A673 (cell line): ENCODE measurements around the gene IKZF3. TPM values are rescaled to one million over a fixed set of nuclear protein-coding genes. Genes with fewer than 3 reads are reported as not detected.

ENCODE experiments used
- BruUV-seq: library from RNA; stranded (reverse); fragments of 400-500 nt; replicated peaks from 2 replicates; lab custom pipeline; 2021; lab: Mats Ljungman, UMichigan
- CTCF ChIA-PET: fragments of 300-600 bp; sonication (Branson Sonifier 250); formaldehyde crosslinking; loops from one replicate; lab custom pipeline; 2022; ENCODE audit warnings: antibody characterized with exemption; lab: Charles Lee
- POLR2A ChIA-PET: fragments of 300-600 bp; sonication (Branson Sonifier 250); formaldehyde crosslinking; loops from one replicate; lab custom pipeline; 2022; ENCODE audit warnings: antibody characterized with exemption; ENCODE audit not compliant: low non-redundant PET; lab: Charles Lee
- DNase-seq: peaks from one replicate; pipeline ENCODE4 v3.0.0-alpha.2; 2015; ENCODE audit warnings: low spot score
- H3K27ac ChIP-seq: fragments of 200-600 bp; sonication (generic); 2 replicates; pipeline ENCODE4 v1.5.1; 2016; ENCODE audit warnings: mixed run types, low read depth, mild to moderate bottlenecking, mixed read lengths, antibody characterized with exemption, low read length; ENCODE audit not compliant: poor library complexity, severe bottlenecking
- H3K27me3 ChIP-seq: fragments of 200-600 bp; sonication (generic); replicated peaks from 2 replicates; pipeline ENCODE4 v1.6.1; 2017; ENCODE audit warnings: mixed run types, low read depth, mild to moderate bottlenecking, mixed read lengths, antibody characterized with exemption, low read length; ENCODE audit not compliant: insufficient read depth, poor library complexity
- H3K36me3 ChIP-seq: fragments of 200-600 bp; sonication (generic); 2 replicates; pipeline ENCODE4 v1.6.1; 2016; ENCODE audit warnings: mixed run types, mild to moderate bottlenecking, mixed read lengths, antibody characterized with exemption, low read length; ENCODE audit not compliant: insufficient read depth, poor library complexity, severe bottlenecking
- H3K4me1 ChIP-seq: fragments of 200-600 bp; sonication (generic); 2 replicates; pipeline ENCODE4 v1.6.1; 2017; ENCODE audit warnings: mixed run types, mild to moderate bottlenecking, mixed read lengths, antibody characterized with exemption, low read length; ENCODE audit not compliant: insufficient read depth, poor library complexity, severe bottlenecking
- H3K4me3 ChIP-seq: fragments of 200-600 bp; sonication (generic); 2 replicates; pipeline ENCODE4 v1.5.1; 2016; ENCODE audit warnings: low read depth, mixed run types, mild to moderate bottlenecking, mixed read lengths, low read length; ENCODE audit not compliant: poor library complexity, severe bottlenecking
- H3K9me3 ChIP-seq: fragments of 200-600 bp; sonication (generic); 2 replicates; pipeline ENCODE4 v1.6.1; 2016; ENCODE audit warnings: mixed run types, low read depth, mild to moderate bottlenecking, mixed read lengths, antibody characterized with exemption, low read length; ENCODE audit not compliant: poor library complexity, severe bottlenecking
- CTCF ChIP-seq: fragments of 300-800, 200-600 bp; sonication (generic); conservative IDR thresholded peaks from 2 replicates; pipeline ENCODE4 v1.5.1; 2017; ENCODE audit warnings: low read depth, mild to moderate bottlenecking, antibody characterized with exemption, low read length, moderate library complexity, mixed read lengths
- EZH2 ChIP-seq: fragments of 200-600 bp; sonication (generic); IDR thresholded peaks from 2 replicates; pipeline ENCODE4 v1.6.1; 2017; ENCODE audit warnings: borderline replicate concordance, low read depth, mild to moderate bottlenecking, mixed read lengths, antibody characterized with exemption, low read length; ENCODE audit not compliant: poor library complexity, severe bottlenecking
- intact Hi-C: fragments of 100-400 bp; cut with micrococcal nuclease; formaldehyde crosslinking; loops from one replicate; pipeline ENCODE4 v1.10.0; 2022; ENCODE audit not compliant: unreplicated experiment
- total RNA-seq: library from RNA; stranded (reverse); gene quantifications from 2 replicates; pipeline ENCODE4 v1.2.3, GENCODE V29; 2021

Gene IKZF3
- total RNA-seq, 1 experiment from 2014 or later = not detected

GRCh38 chr17:39826334-39826733, 37.8 kb downstream of the IKZF3 start:
- no peaks in the 10 kb centered on the region for H3K27me3 ChIP-seq
- TF ChIP-seq CTCF = no peak
- no peak for TF ChIP-seq EZH2
- no peaks in the 10 kb centered on the region for H3K9me3 ChIP-seq
- ChIA-PET CTCF (no interaction called here), POLR2A (no interaction called here)
- no peak for DNase-seq
- intact Hi-C loops = no loop called here
- H3K27ac ChIP-seq = no peak overlapping the region
- no TSS peak for BruUV-seq
- H3K36me3 ChIP-seq = no peaks in the 10 kb centered on the region
- no peaks in the 10 kb centered on the region for H3K4me1 ChIP-seq
- no peak overlapping the region for H3K4me3 ChIP-seq

GRCh38 chr17:39823407-39824054, 40.6 kb downstream of the IKZF3 start:
- no peak for TF ChIP-seq EZH2
- TF ChIP-seq CTCF = no peak
- CTCF ChIA-PET = no interaction called here
- Histone ChIP-seq H3K4me1 (no peaks in the 10 kb centered on the region), H3K27me3 (no peaks in the 10 kb centered on the region), H3K36me3 (no peaks in the 10 kb centered on the region), H3K9me3 (no peaks in the 10 kb centered on the region), H3K27ac (no peak overlapping the region), H3K4me3 (no peak overlapping the region)
- intact Hi-C loops = no loop called here
- no TSS peak for BruUV-seq
- POLR2A ChIA-PET = no interaction called here
- no peak for DNase-seq

GRCh38 chr17:39822051-39822451, 42.1 kb downstream of the IKZF3 start:
- BruUV-seq = no TSS peak
- Histone ChIP-seq H3K27me3 (no peaks in the 10 kb centered on the region), H3K4me1 (no peaks in the 10 kb centered on the region), H3K36me3 (no peaks in the 10 kb centered on the region), H3K27ac (no peak overlapping the region), H3K4me3 (no peak overlapping the region), H3K9me3 (no peaks in the 10 kb centered on the region)
- POLR2A ChIA-PET = no interaction called here
- DNase-seq = no peak
- CTCF ChIA-PET = no interaction called here
- intact Hi-C loops = no loop called here
- TF ChIP-seq EZH2 (no peak), CTCF (no peak)
